DOHH2 (cell line): ENCODE results near the gene CALHM1.

ENCODE experiments used
- H3F3A ChIP-seq: fragments of 200-600 bp; sonication (generic), shearing (Covaris generic); 2 replicates; pipeline ENCODE4 v1.6.0; 2016; ENCODE audit warnings: antibody characterized with exemption, mild to moderate bottlenecking; ENCODE audit not compliant: control insufficient read depth, insufficient read depth
- H3K27ac ChIP-seq: fragments of 200-600 bp; sonication (generic); 2 replicates; pipeline ENCODE4 v1.5.1; 2014; ENCODE audit warnings: low read depth, mild to moderate bottlenecking, low read length, moderate library complexity
- H3K27me3 ChIP-seq: fragments of 200-600 bp; sonication (generic); 2 replicates; pipeline ENCODE4 v1.6.1; 2014; ENCODE audit warnings: mild to moderate bottlenecking, low read length, mixed read lengths; ENCODE audit not compliant: control insufficient read depth
- H3K36me3 ChIP-seq: fragments of 200-600 bp; sonication (generic); 2 replicates; pipeline ENCODE4 v1.6.1; 2014; ENCODE audit warnings: mild to moderate bottlenecking, low read length, moderate library complexity, mixed read lengths; ENCODE audit not compliant: control insufficient read depth
- H3K4me1 ChIP-seq: fragments of 200-600 bp; sonication (generic); 2 replicates; pipeline ENCODE4 v1.6.1; 2014; ENCODE audit warnings: mild to moderate bottlenecking, low read length, mixed read lengths; ENCODE audit not compliant: control insufficient read depth
- H3K4me2 ChIP-seq: fragments of 200-600 bp; sonication (generic); 2 replicates; pipeline ENCODE4 v1.6.0; 2014; ENCODE audit warnings: mild to moderate bottlenecking, low read length, moderate library complexity
- H3K4me3 ChIP-seq: fragments of 200-600 bp; sonication (generic); 2 replicates; pipeline ENCODE4 v1.5.1; 2014; ENCODE audit warnings: mild to moderate bottlenecking, low read length, mixed read lengths
- H3K79me2 ChIP-seq: fragments of 200-600 bp; sonication (generic); 2 replicates; pipeline ENCODE4 v1.6.1; 2014; ENCODE audit warnings: mild to moderate bottlenecking, low read length, mixed read lengths; ENCODE audit not compliant: control insufficient read depth
- H3K9me2 ChIP-seq: fragments of 200-600 bp; sonication (generic); replicated peaks from 2 replicates; pipeline ENCODE4 v1.6.1; 2014; ENCODE audit warnings: mild to moderate bottlenecking, low read length, mixed read lengths; ENCODE audit not compliant: control insufficient read depth
- H3K9me3 ChIP-seq: fragments of 200-600 bp; sonication (generic); 2 replicates; pipeline ENCODE4 v1.6.1; 2014; ENCODE audit warnings: antibody characterized with exemption, low read length, mixed read lengths; ENCODE audit not compliant: control insufficient read depth, insufficient read depth
- H4K20me1 ChIP-seq: fragments of 200-600 bp; sonication (generic); 2 replicates; pipeline ENCODE4 v1.6.0; 2014; ENCODE audit warnings: low read depth, mild to moderate bottlenecking, antibody characterized with exemption, low read length, moderate library complexity; ENCODE audit not compliant: control insufficient read depth, insufficient read depth
- CTCF ChIP-seq: fragments of 200-600 bp; sonication (generic); IDR thresholded peaks from one replicate; pipeline ENCODE4 v1.5.1; 2014; ENCODE audit warnings: antibody characterized with exemption, mild to moderate bottlenecking, low read depth, low read length; ENCODE audit not compliant: poor library complexity, severe bottlenecking
- EZH2phosphoT487 ChIP-seq: fragments of 200-600 bp; sonication (generic); IDR thresholded peaks from 2 replicates; pipeline ENCODE4 v1.6.1; 2017; ENCODE audit warnings: borderline replicate concordance, mild to moderate bottlenecking, antibody characterized with exemption, low read length, moderate library complexity, mixed read lengths

CALHM1 gene

GRCh38 chr10:103455235-103455634 is 3.5 kb downstream of the CALHM1 start:
- no peaks in the 10 kb centered on the region for H3K9me2 ChIP-seq
- H3K36me3 ChIP-seq = peaks cover 6% of the 10 kb centered on the region; the same call in 1 of the 2 replicates
- peaks cover 6% of the 10 kb centered on the region; the same call in 1 of the 2 replicates for H3F3A ChIP-seq
- no peak overlapping the region for H3K4me2 ChIP-seq
- H3K27ac ChIP-seq = no peak overlapping the region
- H4K20me1 ChIP-seq = no peaks in the 10 kb centered on the region
- no peaks in the 10 kb centered on the region for H3K79me2 ChIP-seq
- H3K9me3 ChIP-seq = no peaks in the 10 kb centered on the region
- H3K27me3 ChIP-seq = no peaks in the 10 kb centered on the region
- TF ChIP-seq EZH2phosphoT487 (no peak), CTCF (no peak)
- no peak overlapping the region for H3K4me3 ChIP-seq
- H3K4me1 ChIP-seq = peaks cover 30% of the 10 kb centered on the region

DNA sequence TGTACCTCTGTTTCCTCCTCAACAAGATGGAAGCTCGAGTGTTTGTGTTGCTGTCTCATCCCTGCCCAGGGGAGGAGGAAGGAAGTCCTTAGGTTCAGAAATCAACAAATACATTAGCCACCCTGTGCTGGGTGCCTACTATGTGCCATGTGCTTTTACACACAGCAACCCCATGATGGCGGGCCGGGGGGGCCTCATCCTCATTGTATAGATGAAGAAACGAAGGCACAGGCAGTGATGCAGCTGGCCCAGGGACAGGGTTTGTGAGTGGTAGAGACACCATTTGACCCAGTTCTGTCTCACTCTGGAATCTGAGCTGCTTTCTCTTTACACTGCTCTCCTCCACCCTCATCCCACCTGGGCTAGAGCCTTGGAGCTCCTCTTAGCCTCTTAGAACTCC is 4.7 kb downstream of the CALHM1 start:
- Histone ChIP-seq H3K79me2 (no peaks in the 10 kb centered on the region), H3F3A (peaks cover 6% of the 10 kb centered on the region; the same call in 1 of the 2 replicates), H3K4me2 (no peak overlapping the region), H3K27me3 (no peaks in the 10 kb centered on the region), H3K9me2 (no peaks in the 10 kb centered on the region), H3K4me1 (peaks cover 18% of the 10 kb centered on the region), H3K4me3 (no peak overlapping the region), H4K20me1 (no peaks in the 10 kb centered on the region), H3K9me3 (no peaks in the 10 kb centered on the region), H3K27ac (no peak overlapping the region), H3K36me3 (peaks cover 12% of the 10 kb centered on the region; the same call in 1 of the 2 replicates)
- TF ChIP-seq CTCF = no peak
- no peak for TF ChIP-seq EZH2phosphoT487

DNA sequence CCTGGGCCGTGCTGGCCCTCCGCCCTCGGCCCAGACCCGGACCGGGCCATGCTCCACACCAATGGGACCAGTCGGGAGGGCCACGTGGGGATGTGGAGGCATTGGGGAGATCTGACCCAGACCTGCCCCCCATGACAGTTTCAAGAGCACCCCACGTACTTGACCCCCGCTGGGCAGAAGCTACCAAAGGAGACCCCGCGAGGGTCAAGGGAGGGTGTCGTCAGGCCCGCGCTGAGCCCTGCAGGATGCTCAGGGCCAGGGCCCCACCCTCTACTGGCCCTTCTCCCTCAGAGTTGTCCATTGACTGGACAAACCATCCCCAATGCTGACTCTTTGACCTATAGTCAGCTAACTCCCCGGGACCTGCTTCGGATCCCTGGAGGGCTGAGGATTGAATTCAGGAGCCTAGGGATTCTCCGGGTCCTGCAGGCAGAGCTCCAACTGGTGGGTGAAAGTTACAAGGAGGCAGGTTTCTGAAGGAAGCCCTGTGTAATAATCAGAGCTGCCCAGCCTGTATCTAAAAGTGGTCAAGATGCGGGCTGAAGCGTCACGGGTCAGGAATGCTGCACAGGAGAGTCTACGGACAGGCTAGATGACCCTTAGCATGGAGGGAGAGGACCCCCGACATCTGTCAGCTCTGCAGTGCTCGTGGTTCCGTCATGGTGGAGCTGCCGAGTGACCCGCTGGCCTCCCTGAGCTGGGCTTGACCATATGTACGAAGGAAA is 6.0 kb downstream of the CALHM1 start:
- TF ChIP-seq EZH2phosphoT487 (no peak), CTCF (no peak)
- Histone ChIP-seq H3K27ac (no peak overlapping the region), H3K4me2 (peak overlapping the region; percentile 44; the same call in 1 of the 2 replicates), H3K4me1 (peaks cover 12% of the 10 kb centered on the region; the same call in 1 of the 2 replicates), H3K79me2 (no peaks in the 10 kb centered on the region), H3F3A (peaks cover 6% of the 10 kb centered on the region; the same call in 1 of the 2 replicates), H3K36me3 (peaks cover 20% of the 10 kb centered on the region), H3K27me3 (no peaks in the 10 kb centered on the region), H4K20me1 (no peaks in the 10 kb centered on the region), H3K9me3 (no peaks in the 10 kb centered on the region), H3K4me3 (no peak overlapping the region), H3K9me2 (no peaks in the 10 kb centered on the region)
